SK-N-MC (cell line): Measurements from ENCODE around the gene MRPL43.

ENCODE experiments used
- EZH2 ChIP-seq: fragments of 200-600 bp; sonication (generic); IDR thresholded peaks from one replicate; pipeline ENCODE4 v1.6.1; 2017; ENCODE audit warnings: antibody characterized with exemption
- POLR2AphosphoS5 ChIP-seq: IDR thresholded peaks from 2 replicates; pipeline ENCODE4 v1.6.1; 2012; ENCODE audit warnings: mild to moderate bottlenecking, low read depth, low read length, borderline replicate concordance

DNA sequence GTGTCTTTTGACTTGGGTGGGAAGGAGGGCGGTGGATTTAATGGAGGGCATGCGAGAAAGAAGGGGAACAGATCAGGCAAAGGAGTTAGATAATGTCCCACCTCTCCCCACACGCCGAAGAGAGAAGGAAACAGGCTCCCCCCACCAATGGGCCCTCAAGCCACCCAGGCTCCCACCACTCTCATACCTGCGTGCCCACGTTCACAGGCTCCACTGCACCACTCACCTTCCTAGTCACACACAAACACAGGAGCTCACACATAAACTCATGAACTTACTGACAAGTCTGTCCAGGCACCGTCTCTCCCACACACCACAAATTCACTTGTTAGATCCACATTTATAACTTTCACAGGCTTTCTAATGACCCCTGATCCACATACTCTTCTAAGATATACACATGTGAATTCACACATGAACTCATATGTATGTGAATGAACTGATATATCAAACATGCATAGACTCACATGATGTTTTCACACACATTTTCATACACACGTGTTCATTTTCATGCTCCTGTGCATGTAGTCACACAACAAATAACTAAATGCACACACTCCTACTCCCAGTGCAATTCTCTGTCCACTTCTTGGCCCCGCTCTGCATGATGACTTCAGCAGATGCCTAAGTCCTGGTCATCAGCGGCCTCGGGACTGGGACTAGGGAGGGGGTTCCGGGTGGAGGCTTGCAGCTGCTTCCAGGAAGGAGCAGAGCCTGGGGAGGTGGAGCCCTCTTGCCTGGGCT is 13.8 kb upstream of the MRPL43 start:
- TF ChIP-seq POLR2AphosphoS5 (no peak), EZH2 (no peak)
